ENCODE data around the gene MSI2.

Gene MSI2

GRCh38 chr17:57572600-57572999 lies 316.3 kb downstream of the MSI2 start:
- no peak overlapping the region for H3K4me3 ChIP-seq (ENCODE audit: low read depth, low read length)
- no peak for DNase-seq (ENCODE audit: low read depth)
- TF ChIP-seq CTCF (IDR thresholded peaks at IDR 0.05; ENCODE audit: control insufficient read depth, extremely low read depth, insufficient read depth) = no peak

- DNase-seq (ENCODE audit: low read depth) = peak; percentile 91
- 0 out of 2 replicates have a peak, but pooled peaks have one; percentile 4 for TF ChIP-seq CTCF (IDR thresholded peaks at IDR 0.05; ENCODE audit: control insufficient read depth, extremely low read depth, insufficient read depth)
- no peak overlapping the region for H3K4me3 ChIP-seq (ENCODE audit: low read depth, low read length)
Measured at GRCh38 chr17:57574040-57574513, 317.8 kb downstream of the MSI2 start.

- no peak overlapping the region for H3K4me3 ChIP-seq (ENCODE audit: low read depth, low read length)
- TF ChIP-seq CTCF (IDR thresholded peaks at IDR 0.05; ENCODE audit: control insufficient read depth, extremely low read depth, insufficient read depth) = no peak
- DNase-seq (ENCODE audit: low read depth) = no peak
Measured at GRCh38 chr17:57576744-57577143, 320.4 kb downstream of the MSI2 start.

GRCh38 chr17:57577751-57578607 lies 321.7 kb downstream of the MSI2 start:
- DNase-seq (ENCODE audit: low read depth) = no peak
- no peak for TF ChIP-seq CTCF (IDR thresholded peaks at IDR 0.05; ENCODE audit: control insufficient read depth, extremely low read depth, insufficient read depth)

GRCh38 chr17:57578608-57579225 lies 322.4 kb downstream of the MSI2 start:
- H3K4me3 ChIP-seq (ENCODE audit: low read depth, low read length) = no peak overlapping the region
- TF ChIP-seq CTCF (IDR thresholded peaks at IDR 0.05; ENCODE audit: control insufficient read depth, extremely low read depth, insufficient read depth) = no peak
- no peak for DNase-seq (ENCODE audit: low read depth)

More at GRCh38 chr17:57577751-57578607, 321.7 kb downstream of the MSI2 start:
- H3K4me3 ChIP-seq (ENCODE audit: low read depth, low read length) = no peak overlapping the region

GRCh38 chr17:57579245-57579644 lies 322.9 kb downstream of the MSI2 start:
- no peak for TF ChIP-seq CTCF (IDR thresholded peaks at IDR 0.05; ENCODE audit: control insufficient read depth, extremely low read depth, insufficient read depth)
- H3K4me3 ChIP-seq (ENCODE audit: low read depth, low read length) = no peak overlapping the region
- DNase-seq (ENCODE audit: low read depth) = no peak

Measured in LNCaP clone FGC (cell line).